AG09309 (cell line): ENCODE results near the gene PRKCA.

ENCODE experiments used
- DNase-seq: peaks from one replicate; pipeline ENCODE4 v3.0.0-alpha.2; 2010; ENCODE audit warnings: low read depth
- H3K4me3 ChIP-seq: 2 replicates; pipeline ENCODE4 v1.5.1; 2011; ENCODE audit warnings: mild to moderate bottlenecking, low read depth, low read length, moderate library complexity; ENCODE audit not compliant: control insufficient read depth
- TF ChIP-seq, protein P1 (sequence below): IDR thresholded peaks from 2 replicates; pipeline ENCODE4 v1.5.1; 2011; ENCODE audit warnings: mild to moderate bottlenecking, low read depth, low read length, inconsistent platforms; ENCODE audit not compliant: insufficient read depth, control insufficient read depth; ENCODE audit errors: missing control alignments

Gene PRKCA

DNA sequence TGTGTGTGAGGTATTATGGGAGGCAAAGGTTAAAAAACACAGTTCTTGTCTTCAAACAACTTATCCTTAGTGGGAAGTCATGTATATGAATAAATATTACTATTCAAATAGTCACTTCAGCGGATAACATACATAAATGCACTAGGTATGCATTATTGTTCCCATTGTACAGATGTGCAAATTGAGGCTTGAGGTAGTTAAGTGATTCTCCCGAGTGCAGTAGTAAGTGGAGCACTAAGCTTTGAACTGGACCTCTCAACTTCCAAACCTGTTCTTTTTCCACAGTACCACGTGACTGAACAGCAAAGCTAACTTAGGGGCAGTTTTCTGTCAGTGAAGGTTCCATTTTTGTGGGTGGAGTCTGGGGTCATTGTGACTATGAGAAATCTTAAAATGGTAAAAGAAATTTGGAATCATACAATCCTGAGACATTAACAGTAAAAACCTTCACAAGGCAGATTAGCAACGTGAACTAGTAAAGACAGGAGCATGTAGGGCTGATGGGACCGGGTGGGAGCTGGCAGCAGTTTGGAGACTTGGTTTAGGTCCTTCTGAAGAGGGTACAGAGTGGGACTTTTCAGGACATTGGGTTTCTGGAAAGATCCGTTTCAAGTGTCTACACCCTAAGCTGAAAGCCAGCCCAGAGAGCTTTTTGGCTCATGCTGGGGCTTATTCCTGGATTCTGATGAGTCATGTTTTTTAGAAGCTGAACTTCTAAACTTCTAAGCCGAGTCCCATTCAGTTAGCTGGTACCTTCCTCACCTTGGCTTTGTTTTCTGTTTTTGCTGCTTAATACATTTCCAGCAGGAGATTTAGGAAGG, 204.9 kb downstream of the PRKCA start:
- no peak overlapping the region for H3K4me3 ChIP-seq
- DNase-seq, result no peak
- TF ChIP-seq, protein P1, sequence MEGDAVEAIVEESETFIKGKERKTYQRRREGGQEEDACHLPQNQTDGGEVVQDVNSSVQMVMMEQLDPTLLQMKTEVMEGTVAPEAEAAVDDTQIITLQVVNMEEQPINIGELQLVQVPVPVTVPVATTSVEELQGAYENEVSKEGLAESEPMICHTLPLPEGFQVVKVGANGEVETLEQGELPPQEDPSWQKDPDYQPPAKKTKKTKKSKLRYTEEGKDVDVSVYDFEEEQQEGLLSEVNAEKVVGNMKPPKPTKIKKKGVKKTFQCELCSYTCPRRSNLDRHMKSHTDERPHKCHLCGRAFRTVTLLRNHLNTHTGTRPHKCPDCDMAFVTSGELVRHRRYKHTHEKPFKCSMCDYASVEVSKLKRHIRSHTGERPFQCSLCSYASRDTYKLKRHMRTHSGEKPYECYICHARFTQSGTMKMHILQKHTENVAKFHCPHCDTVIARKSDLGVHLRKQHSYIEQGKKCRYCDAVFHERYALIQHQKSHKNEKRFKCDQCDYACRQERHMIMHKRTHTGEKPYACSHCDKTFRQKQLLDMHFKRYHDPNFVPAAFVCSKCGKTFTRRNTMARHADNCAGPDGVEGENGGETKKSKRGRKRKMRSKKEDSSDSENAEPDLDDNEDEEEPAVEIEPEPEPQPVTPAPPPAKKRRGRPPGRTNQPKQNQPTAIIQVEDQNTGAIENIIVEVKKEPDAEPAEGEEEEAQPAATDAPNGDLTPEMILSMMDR, result no peak

DNA sequence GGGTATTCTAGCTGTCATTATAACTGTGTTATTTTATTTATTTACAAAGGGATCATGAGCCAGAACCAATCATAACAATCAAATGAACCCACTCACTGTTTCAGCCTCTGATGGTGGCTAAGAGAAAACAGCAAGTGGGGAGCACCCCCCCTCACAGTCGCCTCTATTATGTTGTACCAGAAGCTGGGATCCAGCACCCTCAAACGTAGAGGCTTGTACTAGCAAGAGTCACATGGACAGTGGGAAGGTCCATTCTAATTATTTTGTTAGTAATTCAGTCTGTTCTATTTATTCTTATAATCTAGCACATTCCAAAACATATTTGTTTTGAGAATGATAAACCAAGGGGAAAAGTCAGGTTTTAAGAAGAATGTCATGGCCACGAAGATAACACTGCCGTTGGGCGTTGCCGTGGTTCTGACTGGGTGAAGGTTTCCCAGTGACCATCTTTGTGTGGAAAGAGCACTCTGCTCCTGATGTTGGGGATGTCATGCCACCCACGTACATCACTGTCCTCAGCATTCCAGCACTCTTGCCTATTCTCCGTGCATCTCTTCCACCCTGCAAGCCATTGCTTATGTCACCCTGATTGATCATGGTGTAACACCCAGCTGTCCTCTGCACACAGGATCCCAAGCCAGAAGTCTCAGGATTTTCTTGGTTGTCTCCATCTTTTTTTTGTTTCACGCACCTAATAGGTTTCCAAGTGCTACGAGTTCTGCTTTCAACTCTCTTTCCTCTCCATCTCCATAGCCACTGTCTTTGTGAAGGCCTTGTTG, 205.8 kb downstream of the PRKCA start:
- no peak overlapping the region for H3K4me3 ChIP-seq
- TF ChIP-seq, protein P1, result no peak
- no peak for DNase-seq

DNA sequence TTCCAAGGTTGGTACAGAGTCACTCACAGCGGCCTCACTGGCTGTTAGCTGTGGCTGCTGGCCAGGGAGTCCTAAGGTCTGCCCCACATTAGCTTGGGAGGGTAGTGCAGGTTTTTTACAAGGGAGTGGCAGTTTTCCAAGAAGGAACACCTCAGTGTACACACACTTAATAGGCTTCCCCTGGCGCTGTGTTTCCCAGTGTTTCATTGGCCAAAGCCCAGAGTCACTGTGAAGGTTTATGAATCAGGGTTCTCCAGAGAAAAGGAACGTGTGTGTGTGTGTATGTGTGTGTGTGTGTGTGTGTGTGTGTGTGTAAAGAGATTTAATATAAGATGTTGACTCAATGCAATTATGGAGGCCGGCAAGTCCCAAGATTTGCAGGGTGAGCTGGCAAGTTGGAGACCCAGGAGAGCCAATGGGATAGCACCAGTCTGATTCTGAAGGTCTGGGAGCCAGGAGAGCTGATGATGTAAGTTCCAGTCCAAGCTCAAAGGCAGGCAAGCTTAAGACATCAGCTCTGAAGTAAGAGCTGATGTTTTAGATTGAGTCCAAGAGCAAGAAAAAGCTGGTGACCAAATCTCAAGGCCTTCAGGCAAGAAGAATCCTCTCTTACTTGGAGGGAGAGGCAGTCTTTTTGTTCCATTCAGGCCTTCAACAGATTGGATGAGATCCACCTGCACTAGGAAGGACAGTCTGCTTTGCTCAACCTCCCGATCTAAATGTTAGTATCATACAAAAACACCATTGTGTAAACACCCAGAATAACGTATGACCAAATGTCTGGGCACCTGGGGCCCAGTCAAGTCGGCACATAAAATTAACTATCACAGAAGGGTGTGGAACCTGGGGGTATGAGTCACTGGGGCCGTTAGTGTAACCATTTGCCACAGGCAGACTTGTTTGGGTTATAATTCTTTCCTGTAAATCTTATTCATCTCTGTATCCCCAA, 206.8 kb downstream of the PRKCA start:
- peak; percentile 87 for DNase-seq
- no peak overlapping the region for H3K4me3 ChIP-seq
- TF ChIP-seq, protein P1, result no peak

DNA sequence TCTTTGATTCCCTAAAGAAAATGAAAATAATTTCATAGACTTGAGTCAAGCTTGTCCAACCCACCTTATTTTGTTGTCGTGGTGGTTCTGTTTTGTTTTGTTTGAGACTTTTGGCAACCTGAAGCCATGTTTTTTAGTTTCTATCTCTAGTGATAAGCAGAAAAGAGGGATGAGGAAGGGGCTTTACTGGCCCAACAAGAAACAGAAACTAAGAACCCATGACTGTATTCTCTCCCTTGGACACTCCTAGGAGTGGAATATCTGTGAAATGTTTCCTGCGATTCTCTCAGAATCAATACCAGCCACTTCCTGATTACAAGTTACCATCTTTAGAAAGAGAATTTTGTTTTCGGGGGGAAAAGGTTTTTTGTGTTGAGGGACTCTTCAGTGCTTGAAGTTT, 207.5 kb downstream of the PRKCA start:
- no peak for DNase-seq
- TF ChIP-seq, protein P1, result no peak
- no peak overlapping the region for H3K4me3 ChIP-seq

DNA sequence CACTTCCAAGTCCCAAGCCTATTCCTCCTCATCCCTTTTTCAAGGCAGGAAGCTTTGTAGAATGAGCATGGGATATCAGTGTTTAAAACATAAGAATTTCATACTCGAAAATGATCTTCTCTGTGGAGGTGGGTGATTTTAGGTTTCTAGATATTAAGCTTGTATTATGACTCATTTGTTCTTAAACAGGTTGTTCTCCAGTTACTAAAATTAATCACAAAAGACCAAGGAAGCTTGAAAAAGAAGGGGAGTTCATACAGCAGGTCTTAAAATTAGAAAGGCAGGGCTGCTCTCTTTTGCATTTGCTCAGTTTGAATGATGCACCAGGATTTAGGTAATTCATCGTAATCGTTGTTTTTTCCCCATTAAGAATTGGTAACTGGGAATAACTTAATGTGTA, 208.7 kb downstream of the PRKCA start:
- TF ChIP-seq, protein P1, result no peak
- no peak for DNase-seq
- H3K4me3 ChIP-seq, result no peak overlapping the region

DNA sequence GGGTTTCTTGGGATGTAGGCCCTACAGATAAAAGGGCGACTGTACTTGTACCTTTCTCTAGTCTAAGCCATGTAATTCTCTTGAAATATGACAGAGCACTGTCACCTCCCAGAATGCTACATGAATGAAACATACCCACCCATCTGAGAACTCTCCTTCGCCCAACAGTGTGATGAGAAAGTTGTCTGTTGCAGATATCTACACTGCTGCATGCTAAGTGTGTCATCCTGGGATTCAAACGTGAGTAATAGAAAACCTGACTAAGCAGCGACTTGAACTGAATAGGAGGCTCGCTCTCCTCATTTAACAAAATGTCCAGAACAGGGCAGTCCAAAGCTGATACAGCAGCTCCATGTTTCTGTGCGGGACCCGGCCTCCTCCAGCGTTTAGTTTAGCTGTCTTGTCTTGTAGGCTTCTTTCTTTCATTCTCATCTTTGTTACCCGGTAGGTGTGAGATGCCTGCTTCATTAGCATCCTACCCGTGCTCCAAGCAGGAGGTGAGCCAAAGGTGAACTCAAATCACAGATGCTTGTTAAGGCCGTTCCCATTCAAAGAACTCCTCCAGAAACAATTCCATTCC, 211.9 kb downstream of the PRKCA start:
- H3K4me3 ChIP-seq, result no peak overlapping the region
- no peak for DNase-seq
- TF ChIP-seq, protein P1, result no peak
